Ovary (tissue), 9 donors: Measurements from ENCODE around the gene SEC31B. TPM values are rescaled to one million over a fixed set of nuclear protein-coding genes. Genes with fewer than 3 reads are reported as not detected.

Experiments
- DNase-seq, 5 donors: peaks; one replicate each; pipeline ENCODE4 v3.0.0-alpha.2; 2019 to 2020
- H3K27ac ChIP-seq, 2 donors: fragments of 200-600 bp; one replicate each; pipeline versions ENCODE4 v1.5.1 to v1.8.0; 2019 to 2022
- H3K27me3 ChIP-seq: fragments of 200-600 bp; one replicate; pipeline ENCODE4 v1.8.0; 2022
- H3K36me3 ChIP-seq: fragments of 200-600 bp; sonication (generic); one replicate; pipeline ENCODE4 v1.5.1; 2019
- H3K4me1 ChIP-seq: one replicate; pipeline ENCODE4 v1.8.1; 2013; ENCODE audit warnings: mild to moderate bottlenecking, moderate library complexity; ENCODE audit not compliant: insufficient read depth
- H3K4me3 ChIP-seq: fragments of 200-600 bp; sonication (generic); one replicate; pipeline ENCODE4 v1.5.1; 2017
- H3K9me3 ChIP-seq, 2 donors: fragments of 200-600 bp in 1 of 2; sonication (generic) in 1 of 2; one replicate each; pipeline versions ENCODE4 v1.5.1 to v1.8.1; 2013 to 2019; ENCODE audit warnings: mild to moderate bottlenecking in 1 of 2, moderate library complexity in 1 of 2
- EP300 ChIP-seq: sonication (generic); formaldehyde crosslinking; IDR thresholded peaks from one replicate; pipeline ENCODE4 v1.6.1; 2017; ENCODE audit warnings: antibody characterized with exemption
- POLR2A ChIP-seq: fragments of 450-650 bp; IDR thresholded peaks from one replicate; pipeline ENCODE4 v1.6.1; 2017; ENCODE audit warnings: antibody characterized with exemption, mild to moderate bottlenecking, moderate library complexity
- WGBS, 3 donors: extraction: QIAGEN DNeasy Blood & Tissue Kit in 1 of 3; methylation state at CpG; one replicate each; pipeline versions ENCODE4 v1.1.5 to v1.1.7; 2013 to 2017; 5-methylcytosine and 5-hydroxymethylcytosine counted together
- intact Hi-C, 4 donors: fragments of 100-400 bp; cut with DNase I; formaldehyde crosslinking; loops; one replicate each; pipeline versions ENCODE4 v1.11.0 to v1.15.1; 2022 to 2023
- polyA plus RNA-seq, 2 donors: library from polyadenylated mRNA; stranded (reverse); fragments of 200-250 nt in 1 of 2; fragments of 350-450 nt in 1 of 2; fragmentation: Illumina TruSeq in 1 of 2; extraction: RNeasy Lipid Tissue Mini Kit (QIAGEN cat#74804) in 1 of 2; gene quantifications; one replicate each; pipeline ENCODE4 v1.2.3, GENCODE V29; 2013 to 2014
- total RNA-seq, 7 donors: library from RNA; depleted of rRNA in 2 of 7; stranded (reverse); fragments of >200 nt in 2 of 7; fragmentation: NEBNext Ultra II Directional in 3 of 7; extraction: Animal tissue kit (Norgen Biotek cat#: 25700) in 3 of 7; gene quantifications; one replicate each; pipeline versions ENCODE4 v1.1.0 to v1.2.4, GENCODE V29; 2016 to 2023
- TF ChIP-seq, protein P1 (sequence below), 3 donors: fragments of 450-650 bp in 2 of 3; fragments of 200-600 bp in 1 of 3; IDR thresholded peaks; one replicate each; pipeline versions ENCODE4 v1.5.1 to v1.8.0; 2016 to 2022; ENCODE audit warnings: antibody characterized with exemption in 3 of 3, mild to moderate bottlenecking in 1 of 3
- donor health status: DM: no; HTN: no; CAD: no; lungs with moderate emphysema.
- donor health status: DM: no; HTN: no; CAD: no.
- donor health status: Bipolar disorder and iron deficiency.
- donor health status: DM: yes; HTN: yes; CAD: no.
- donor health status: DM: no; HTN: no; CAD: no.
- donor health status: DM: yes; HTN: yes; CAD: no.

Gene SEC31B
- total and polyA plus RNA-seq, 9 donors = 6.1 to 14.1 (median 8.3) TPM

DNA sequence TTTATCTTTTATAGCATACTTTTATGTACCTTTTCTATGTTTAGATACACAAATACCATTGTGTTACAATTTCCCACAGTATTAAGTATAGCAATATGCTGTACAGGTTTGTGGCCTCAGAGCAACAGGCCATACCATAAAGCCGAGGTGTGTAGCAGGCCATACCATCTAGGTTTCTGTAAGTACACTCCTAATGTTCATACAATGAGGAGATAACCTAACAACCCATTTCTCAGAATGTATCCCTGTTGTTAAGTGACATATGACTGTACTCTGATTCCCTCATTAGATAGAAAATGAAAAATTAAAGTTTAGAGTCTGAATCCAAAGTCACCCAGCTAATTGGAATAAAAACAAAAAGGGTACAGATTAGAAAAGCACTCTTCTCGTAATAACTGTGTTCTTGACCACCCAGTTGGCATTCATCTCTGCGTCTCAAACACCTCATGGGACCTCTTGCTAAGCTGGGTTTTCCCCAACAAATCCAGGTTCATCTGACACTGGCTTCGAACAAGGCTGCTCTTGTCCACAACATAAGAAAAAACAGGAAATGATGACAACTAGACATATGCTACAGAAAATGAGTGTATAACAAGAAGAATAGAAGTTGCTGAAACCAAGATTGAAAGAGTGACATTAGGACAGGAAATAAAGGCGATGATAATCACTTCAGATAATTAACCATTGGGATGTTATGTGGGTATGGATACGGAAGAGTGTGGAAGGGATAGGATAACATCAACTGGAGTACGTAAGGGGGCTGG is 8.6 kb upstream of the SEC31B start:
- H3K9me3 ChIP-seq = no peaks in the 10 kb centered on the region
- intact Hi-C loops = loop anchor here in 1 of 4 donors (10.0 kb wide), 1 partner anchor 224 kb away; no protein-coding TSS in a partner anchor
- DNase-seq = no peak
- TF ChIP-seq EP300 = no peak
- no peak for TF ChIP-seq POLR2A
- TF ChIP-seq, protein P1, sequence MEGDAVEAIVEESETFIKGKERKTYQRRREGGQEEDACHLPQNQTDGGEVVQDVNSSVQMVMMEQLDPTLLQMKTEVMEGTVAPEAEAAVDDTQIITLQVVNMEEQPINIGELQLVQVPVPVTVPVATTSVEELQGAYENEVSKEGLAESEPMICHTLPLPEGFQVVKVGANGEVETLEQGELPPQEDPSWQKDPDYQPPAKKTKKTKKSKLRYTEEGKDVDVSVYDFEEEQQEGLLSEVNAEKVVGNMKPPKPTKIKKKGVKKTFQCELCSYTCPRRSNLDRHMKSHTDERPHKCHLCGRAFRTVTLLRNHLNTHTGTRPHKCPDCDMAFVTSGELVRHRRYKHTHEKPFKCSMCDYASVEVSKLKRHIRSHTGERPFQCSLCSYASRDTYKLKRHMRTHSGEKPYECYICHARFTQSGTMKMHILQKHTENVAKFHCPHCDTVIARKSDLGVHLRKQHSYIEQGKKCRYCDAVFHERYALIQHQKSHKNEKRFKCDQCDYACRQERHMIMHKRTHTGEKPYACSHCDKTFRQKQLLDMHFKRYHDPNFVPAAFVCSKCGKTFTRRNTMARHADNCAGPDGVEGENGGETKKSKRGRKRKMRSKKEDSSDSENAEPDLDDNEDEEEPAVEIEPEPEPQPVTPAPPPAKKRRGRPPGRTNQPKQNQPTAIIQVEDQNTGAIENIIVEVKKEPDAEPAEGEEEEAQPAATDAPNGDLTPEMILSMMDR (IDR thresholded peaks at IDR 0.05) = no peak
- peaks cover 6% of the 10 kb centered on the region for H3K4me1 ChIP-seq
- peak overlapping the region; percentile 75 for H3K4me3 ChIP-seq
- H3K36me3 ChIP-seq = no peaks in the 10 kb centered on the region
- H3K27me3 ChIP-seq = no peaks in the 10 kb centered on the region
- 50 to 57% (median 52%) methylated on average over 7 of the region's 7 CpGs for WGBS, 3 donors
- H3K27ac ChIP-seq = peak overlapping the region in 1 of 2 donors; percentile 71

DNA sequence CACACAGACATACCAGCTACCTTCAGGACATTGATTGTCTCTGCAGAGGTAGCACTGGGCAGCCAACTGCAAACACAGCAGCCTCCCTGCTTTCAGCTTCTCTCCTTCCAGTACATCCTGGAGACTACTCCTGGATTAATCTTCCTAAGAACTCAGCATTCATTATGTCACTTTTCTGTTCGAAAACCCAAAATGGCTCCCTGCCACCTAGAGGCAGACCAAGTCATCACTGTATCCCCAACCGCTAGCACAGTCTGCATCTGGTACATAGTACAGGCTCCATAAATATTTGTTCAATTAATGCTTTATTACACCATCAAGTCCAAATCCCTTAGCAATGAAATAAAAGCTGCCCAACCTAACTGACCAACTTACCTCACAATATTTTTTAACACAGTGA is 5.0 kb upstream of the SEC31B start:
- DNase-seq = no peak
- WGBS, 3 donors = 73 to 88% (median 81%) methylated on average over 2 of the region's 2 CpGs
- Histone ChIP-seq H3K27ac (no peak overlapping the region), H3K4me1 (peaks cover 3% of the 10 kb centered on the region), H3K36me3 (no peaks in the 10 kb centered on the region), H3K27me3 (no peaks in the 10 kb centered on the region), H3K9me3 (no peaks in the 10 kb centered on the region), H3K4me3 (no peak overlapping the region)
- TF ChIP-seq POLR2A (no peak), EP300 (no peak)
- TF ChIP-seq, protein P1 (IDR thresholded peaks at IDR 0.05) = no peak
- intact Hi-C loops = loop anchor here in 1 of 4 donors (10.0 kb wide), 1 partner anchor 220 kb away; no protein-coding TSS in a partner anchor

DNA sequence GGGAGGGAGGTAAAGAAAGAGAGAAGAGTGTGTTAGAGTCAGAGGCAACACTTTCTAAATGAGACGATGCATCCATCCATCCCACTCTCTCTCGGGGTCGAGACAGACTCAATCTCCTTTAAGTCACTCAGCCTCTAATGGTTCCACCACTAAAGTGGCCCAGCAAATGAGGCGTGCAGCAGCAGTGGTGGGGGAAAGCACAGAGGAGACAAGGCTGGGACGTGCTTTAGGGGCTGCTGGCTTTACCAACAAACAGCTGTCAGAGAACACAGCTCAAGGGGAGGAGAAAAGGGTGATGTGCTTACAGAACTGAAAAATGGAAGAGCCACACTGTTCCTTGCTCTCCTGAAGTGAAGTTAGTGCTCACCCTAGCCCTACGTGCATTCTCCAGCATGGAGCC is 4.5 kb upstream of the SEC31B start:
- H3K36me3 ChIP-seq = no peaks in the 10 kb centered on the region

DNA sequence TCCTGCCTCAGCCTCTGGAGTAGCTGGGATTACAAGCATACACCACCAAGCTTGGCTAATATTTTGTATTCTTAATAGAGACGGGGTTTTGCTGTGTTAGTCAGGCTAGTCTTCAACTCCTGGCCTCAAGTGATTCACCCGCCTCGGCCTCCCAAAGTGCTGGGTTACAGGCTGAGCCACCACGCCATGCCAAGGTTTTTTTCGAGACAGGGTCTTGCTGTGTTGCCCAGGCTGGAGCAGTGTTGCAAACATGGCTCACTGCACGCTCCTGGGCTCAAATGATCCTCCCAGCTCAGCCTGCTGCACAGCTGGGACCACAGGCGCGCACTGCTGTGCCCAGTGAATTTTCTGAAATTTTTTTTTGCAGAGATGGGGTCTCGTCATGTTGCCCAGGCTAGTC is 3.3 kb upstream of the SEC31B start:
- peaks cover 8% of the 10 kb centered on the region for H3K4me1 ChIP-seq
- DNase-seq = no peak
- no peak overlapping the region for H3K4me3 ChIP-seq
- TF ChIP-seq, protein P1 (IDR thresholded peaks at IDR 0.05) = no peak
- no peak for TF ChIP-seq EP300
- no peak for TF ChIP-seq POLR2A
- no peaks in the 10 kb centered on the region for H3K36me3 ChIP-seq
- WGBS, 3 donors = 85 to 88% (median 87%) methylated on average over 9 of the region's 9 CpGs
- intact Hi-C loops = loop anchor here in 1 of 4 donors (10.0 kb wide), 1 partner anchor 218 kb away; no protein-coding TSS in a partner anchor
- no peaks in the 10 kb centered on the region for H3K9me3 ChIP-seq
- no peaks in the 10 kb centered on the region for H3K27me3 ChIP-seq
- no peak overlapping the region for H3K27ac ChIP-seq

More for the DNA sequence above, 4.5 kb upstream of the SEC31B start:
- Histone ChIP-seq H3K9me3 (no peaks in the 10 kb centered on the region), H3K4me3 (no peak overlapping the region), H3K4me1 (peaks cover 7% of the 10 kb centered on the region), H3K27ac (no peak overlapping the region), H3K27me3 (no peaks in the 10 kb centered on the region)
- no peak for DNase-seq
- intact Hi-C loops = loop anchor here in 1 of 4 donors (10.0 kb wide), 1 partner anchor 219 kb away; no protein-coding TSS in a partner anchor
- TF ChIP-seq, protein P1 (IDR thresholded peaks at IDR 0.05) = no peak
- no peak for TF ChIP-seq EP300
- no peak for TF ChIP-seq POLR2A
- 80 to 83% (median 80%) methylated on average over 6 of the region's 6 CpGs for WGBS, 3 donors
